Sciatic nerve (tissue), 2 donors: ENCODE data around the gene TMEM9. TPM values are rescaled to one million over a fixed set of nuclear protein-coding genes. Genes with fewer than 3 reads are reported as not detected.
A peak's percentile ranks its signal among the peaks of the same experiment; 100 is the strongest.

ENCODE experiments used
- ATAC-seq: fragments of 200-7000 bp; cut with Tn5 transposase; one replicate; pipeline ENCODE4 v1.9.1; 2020; ENCODE audit warnings: mild to moderate bottlenecking, moderate library complexity
- DNase-seq: peaks from one replicate; pipeline ENCODE4 v3.0.0-alpha.2; 2020; ENCODE audit warnings: low spot score
- intact Hi-C: fragments of 100-400 bp; cut with DNase I; formaldehyde crosslinking; loops from one replicate; pipeline ENCODE4 v1.14.2; 2022
- total RNA-seq: library from RNA; stranded (reverse); fragmentation: NEBNext Ultra II Directional; extraction: Animal tissue kit (Norgen Biotek cat#: 25700); gene quantifications from one replicate; pipeline ENCODE4 v1.2.1, GENCODE V29; 2021
- donor health status: DM: no; HTN: no; CAD: no.
- donor health status: DM: no; HTN: no; CAD: no.

TMEM9 gene
- total RNA-seq, 1 donor from 2014 or later: 42.9 TPM

DNA sequence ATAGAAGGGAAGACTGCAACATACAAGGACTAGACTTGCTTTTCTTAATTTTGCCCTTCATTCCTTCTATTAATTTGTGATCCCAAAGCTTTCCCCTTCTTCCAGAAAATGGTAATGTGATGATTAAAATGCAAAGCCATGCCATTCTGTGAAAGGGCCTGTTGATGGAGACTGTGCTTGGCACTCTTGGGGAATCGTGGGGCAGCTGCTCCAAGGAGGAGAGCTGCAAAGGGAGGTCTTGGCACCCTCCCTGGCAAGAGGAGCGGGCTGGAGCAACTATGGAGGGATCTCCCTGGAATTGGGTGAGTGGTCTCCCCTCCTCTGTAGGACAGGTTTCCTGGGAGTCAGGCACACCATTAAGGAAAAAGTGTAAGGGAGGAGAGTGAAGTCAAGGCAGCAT is 58.7 kb downstream of the TMEM9 start:
- ATAC-seq (no peak), DNase-seq (no peak)
- intact Hi-C loops: no loop called here

DNA sequence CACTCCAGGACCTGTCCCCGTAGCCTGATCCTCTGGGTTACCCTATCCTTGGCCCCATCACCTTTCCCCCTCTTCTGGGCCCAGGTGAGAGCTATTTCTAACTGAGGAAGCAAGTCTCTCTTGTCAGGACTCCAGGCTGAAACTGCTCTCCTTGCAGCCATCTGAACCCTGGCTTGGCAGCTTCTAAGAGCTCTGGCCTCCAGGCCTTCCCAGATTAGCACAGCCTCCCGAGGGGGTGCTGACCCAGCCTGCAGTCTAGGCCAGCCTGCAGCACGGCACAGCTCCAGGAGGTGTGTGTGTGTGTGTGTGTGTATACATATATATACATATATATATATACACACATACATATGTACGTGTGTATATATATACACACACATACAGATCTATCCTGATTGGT is 59.4 kb downstream of the TMEM9 start:
- intact Hi-C loops: no loop called here
- ATAC-seq (no peak), DNase-seq (no peak)

DNA sequence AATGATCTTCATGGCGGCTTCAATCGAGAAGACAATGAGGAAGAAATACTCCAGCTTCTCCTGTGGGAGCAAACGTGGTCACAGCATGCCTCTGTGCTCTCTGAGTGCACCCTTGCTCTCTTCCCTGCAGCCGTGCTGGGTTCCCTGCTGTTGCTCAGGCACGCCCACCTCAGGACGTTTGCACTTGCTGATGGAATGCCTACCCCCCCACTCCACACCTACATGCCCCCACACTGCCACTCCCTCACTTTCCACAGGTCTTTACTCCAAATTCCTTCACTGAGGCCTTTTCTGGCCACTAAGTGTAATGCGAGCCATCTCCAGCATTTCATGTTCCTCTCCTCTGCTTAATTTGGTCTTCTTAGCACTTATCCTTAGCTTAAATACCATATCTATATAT is 60.3 kb downstream of the TMEM9 start:
- no peak for DNase-seq
- intact Hi-C loops: no loop called here
- ATAC-seq: no peak

DNA sequence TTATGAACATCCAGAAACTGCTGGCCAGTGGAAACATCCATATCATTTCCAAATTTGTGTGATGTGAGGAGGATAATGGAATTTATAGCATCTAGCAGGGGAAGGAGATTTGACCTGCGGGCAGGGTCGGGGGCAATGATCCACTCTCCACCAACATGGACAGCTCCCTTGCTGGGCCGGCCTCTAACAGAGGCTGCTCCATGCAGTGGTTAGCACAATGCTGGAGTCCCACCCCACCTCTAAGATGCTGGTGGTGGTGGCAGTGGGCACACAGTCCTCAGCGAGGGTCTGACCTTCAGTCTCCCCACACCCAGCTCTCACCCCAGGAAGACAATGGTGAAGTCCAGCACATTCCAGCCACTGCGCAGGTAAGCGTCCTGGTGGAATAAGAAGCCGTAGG is 60.7 kb downstream of the TMEM9 start:
- ATAC-seq: no peak
- DNase-seq: no peak
- intact Hi-C loops: no loop called here

DNA sequence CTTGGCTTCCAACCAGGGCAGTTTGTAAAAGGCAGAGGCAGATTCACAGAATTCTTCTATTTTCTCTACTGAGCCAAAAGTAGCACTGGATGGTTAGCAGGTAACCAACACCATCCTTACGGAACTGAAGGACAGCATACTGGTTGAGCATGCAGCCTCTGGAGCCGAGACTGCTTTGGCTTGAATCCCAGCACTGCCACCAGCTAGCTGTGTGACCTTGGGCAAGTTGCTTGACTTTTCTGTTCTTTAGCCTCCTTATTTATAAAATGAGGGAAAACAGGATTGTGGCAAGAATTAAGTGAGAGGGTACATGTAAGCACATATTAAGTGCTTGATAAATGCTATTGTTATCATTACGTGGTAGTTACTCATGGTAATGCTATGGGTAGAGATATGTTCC is 61.5 kb downstream of the TMEM9 start:
- intact Hi-C loops: no loop called here
- DNase-seq (no peak), ATAC-seq (no peak)

DNA sequence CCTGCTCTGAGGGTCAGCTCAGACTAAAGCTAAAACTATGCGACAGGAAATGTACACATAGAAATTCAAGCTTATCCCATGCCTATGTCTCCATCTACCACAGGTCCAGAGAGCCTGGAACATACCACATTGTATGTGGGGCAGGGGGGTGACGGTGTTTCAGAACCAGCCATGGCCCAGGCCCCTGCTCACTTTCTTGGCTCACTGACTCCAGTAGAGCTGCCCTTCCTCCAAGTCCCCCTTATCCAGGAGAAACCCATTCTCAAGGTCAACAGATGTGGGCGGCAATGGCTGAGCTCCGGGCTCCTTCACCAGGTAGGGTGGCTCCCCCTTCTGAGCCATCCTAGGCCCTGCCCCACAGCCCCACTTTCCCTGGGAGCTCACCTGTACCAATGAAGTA is 63.0 kb downstream of the TMEM9 start:
- intact Hi-C loops: no loop called here
- ATAC-seq: no peak
- DNase-seq: no peak

DNA sequence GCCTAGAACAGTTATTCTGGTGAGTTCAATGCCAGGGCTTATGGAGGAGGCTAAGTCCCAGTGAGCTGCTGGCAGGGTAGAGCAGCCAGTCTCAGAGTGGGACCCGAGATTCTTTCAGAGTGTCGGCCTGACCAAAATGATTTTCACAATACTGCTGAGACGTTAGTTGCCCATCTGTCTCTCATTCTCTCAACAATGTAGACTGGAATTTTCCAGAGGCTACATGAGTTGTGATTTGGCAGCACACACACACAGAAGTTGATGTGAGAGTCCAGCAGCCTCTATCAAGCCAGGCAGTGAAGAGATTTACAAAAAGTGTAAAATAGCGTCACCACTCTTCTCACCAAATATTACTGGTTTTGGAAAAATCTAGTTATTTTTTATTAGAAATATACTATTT is 63.7 kb downstream of the TMEM9 start:
- intact Hi-C loops: no loop called here
- ATAC-seq: peak; percentile 38
- no peak for DNase-seq

DNA sequence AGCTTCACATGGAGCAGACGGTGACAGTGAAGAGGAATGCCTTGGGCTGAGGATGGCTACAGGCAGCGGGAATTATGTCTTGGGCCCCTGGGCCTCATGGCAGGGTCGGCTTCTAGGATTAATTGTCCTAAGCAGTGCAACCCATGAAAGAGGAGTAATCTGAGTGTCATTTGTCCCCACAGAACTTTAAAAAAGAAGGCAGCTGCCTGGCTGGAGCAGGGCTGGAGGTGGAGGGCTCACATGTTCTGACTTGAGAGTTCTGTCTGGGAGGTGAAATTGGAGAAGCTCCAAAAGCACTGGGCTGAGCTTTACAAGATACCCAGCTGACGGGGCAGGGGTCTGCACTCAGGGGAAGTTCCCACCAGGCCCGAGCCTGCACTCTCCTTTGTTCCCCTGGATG is 64.7 kb downstream of the TMEM9 start:
- ATAC-seq (no peak), DNase-seq (no peak)
- intact Hi-C loops: no loop called here

DNA sequence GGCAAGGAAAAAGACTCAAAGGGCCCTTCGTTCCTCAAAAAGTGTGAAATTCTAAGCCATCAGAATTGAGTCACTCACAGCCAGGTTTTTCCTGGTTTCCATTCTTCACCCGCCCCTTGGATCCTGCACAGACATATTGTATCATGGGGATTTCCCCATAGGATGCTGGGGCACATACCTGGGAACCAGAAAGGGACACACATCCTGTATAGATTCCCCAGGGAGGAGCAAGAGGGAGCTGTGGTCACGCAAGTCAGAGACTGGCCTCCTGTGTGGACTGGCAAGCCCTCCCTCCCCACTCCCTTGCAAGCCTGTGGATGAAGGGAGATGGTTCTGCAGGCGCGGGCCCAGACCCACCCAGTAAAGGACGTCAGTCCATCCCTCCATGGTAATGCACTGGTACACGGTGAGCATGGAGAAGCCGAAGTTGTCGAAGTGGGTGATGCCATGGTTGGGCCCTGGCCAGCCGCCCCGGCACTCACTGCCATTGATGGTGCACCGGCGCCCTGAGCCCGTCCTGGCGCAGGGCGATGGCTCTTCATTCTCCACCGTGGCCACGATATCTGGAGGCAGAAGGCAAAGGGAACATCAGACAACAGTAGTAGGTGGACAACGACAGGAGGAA is 65.3 kb downstream of the TMEM9 start:
- DNase-seq (no peak), ATAC-seq (no peak)
- intact Hi-C loops: no loop called here

DNA sequence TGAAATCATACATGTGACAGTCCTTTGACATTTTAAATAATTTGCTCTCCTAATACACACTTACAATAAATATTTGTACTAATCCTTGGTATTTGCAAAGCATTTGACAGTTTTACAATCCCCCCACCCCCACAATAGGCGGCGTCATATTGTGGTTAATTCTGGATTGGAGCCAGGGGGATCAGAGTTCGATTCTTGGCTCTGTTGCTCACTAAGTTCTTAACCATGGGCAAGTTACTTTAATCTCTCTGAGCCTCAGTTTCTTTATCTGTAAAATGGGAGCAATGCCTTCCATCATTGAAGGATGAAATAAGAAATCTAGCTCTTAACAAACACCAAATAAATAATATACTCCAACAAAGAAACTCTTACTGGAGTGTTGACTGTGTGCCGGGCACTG is 65.9 kb downstream of the TMEM9 start:
- no peak for ATAC-seq
- intact Hi-C loops: no loop called here
- no peak for DNase-seq

DNA sequence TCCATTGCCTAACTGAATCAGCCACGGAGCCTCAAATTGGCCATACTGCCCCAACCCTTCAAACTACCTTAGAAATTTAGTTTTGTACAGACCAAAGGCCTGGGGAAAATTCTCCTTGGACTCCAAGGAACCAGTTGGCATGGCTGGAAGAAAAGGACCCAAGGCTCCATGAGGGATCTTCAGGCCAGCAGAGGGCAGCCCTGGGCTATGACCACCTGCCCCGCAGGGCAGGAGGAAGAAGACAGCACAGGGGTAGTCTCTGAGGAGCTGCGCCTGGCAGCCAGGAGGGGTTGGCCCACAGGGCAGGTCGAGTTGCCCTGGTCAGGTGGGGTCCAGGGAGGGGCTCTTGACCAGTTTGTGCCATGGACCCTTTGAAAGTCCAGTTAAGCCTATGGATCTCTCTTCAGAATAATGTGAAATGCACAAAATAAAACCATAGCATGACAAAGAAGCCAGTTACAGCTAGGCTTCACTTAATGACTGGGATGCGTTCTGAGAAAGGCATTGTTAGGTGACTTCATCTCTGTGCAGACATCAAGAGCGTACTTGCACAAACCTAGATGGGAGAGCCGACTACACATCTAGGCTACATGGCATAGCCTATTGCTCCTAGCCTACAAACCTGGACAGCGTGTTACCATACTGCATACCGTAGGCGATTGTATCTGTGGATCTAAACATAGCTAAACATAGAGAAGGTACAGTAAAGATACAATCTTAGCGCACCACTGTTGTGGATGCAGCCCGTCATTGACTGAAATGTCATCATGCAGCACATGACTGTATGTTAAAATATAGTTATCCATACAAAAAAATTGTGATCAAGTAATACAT is 68.2 kb downstream of the TMEM9 start:
- peak; percentile 68 for DNase-seq
- ATAC-seq: peak; percentile 74
- intact Hi-C loops: no loop called here

Other genes starting within 250 kb of the TMEM9 start
- gene KIF21B, start 130.8 kb downstream of the TMEM9 start, total RNA-seq: 3.7 TPM
- gene CACNA1S, start 42.0 kb downstream of the TMEM9 start, total RNA-seq: not detected
- not detected for gene ASCL5, start 27.3 kb downstream of the TMEM9 start, total RNA-seq
- 1.7 TPM for gene IGFN1, start 36.4 kb upstream of the TMEM9 start, total RNA-seq
- gene PKP1, start 129.0 kb upstream of the TMEM9 start, total RNA-seq: 8.2 TPM
- 63.7 TPM for gene TNNT2, start 223.2 kb upstream of the TMEM9 start, total RNA-seq
- 0.76 TPM for gene LAD1, start 244.8 kb upstream of the TMEM9 start, total RNA-seq